ENCODE measurements around the gene ITPR3.

The ITPR3 gene

GRCh38 chr6:33640361-33640760 is 19.2 kb downstream of the ITPR3 start:
- DNase-seq, result no peak

- DNase-seq, result no peak
Observed at GRCh38 chr6:33641144-33641543, 20.0 kb downstream of the ITPR3 start.

GRCh38 chr6:33641602-33642001 is 20.5 kb downstream of the ITPR3 start:
- DNase-seq, result no peak

GRCh38 chr6:33642897-33643296 is 21.8 kb downstream of the ITPR3 start:
- DNase-seq, result no peak

- DNase-seq, result no peak
Observed at GRCh38 chr6:33651403-33651802, 30.3 kb downstream of the ITPR3 start.

- no peak for DNase-seq
Observed at GRCh38 chr6:33652002-33652401, 30.9 kb downstream of the ITPR3 start.

- DNase-seq, result no peak
Observed at GRCh38 chr6:33654831-33655554, 33.9 kb downstream of the ITPR3 start.

- DNase-seq, result no peak
Observed at GRCh38 chr6:33656844-33657243, 35.7 kb downstream of the ITPR3 start.

GRCh38 chr6:33658982-33659689 is 38.0 kb downstream of the ITPR3 start:
- DNase-seq, result no peak

GRCh38 chr6:33659986-33660385 is 38.9 kb downstream of the ITPR3 start:
- no peak for DNase-seq

- no peak for DNase-seq
Observed at GRCh38 chr6:33661106-33661838, 40.1 kb downstream of the ITPR3 start.

GRCh38 chr6:33662318-33662717 is 41.2 kb downstream of the ITPR3 start:
- DNase-seq, result no peak

- DNase-seq, result no peak
Observed at GRCh38 chr6:33663028-33663427, 41.9 kb downstream of the ITPR3 start.

- DNase-seq, result no peak
Observed at GRCh38 chr6:33663727-33664449, 42.8 kb downstream of the ITPR3 start.

- no peak for DNase-seq
Observed at GRCh38 chr6:33664506-33665057, 43.5 kb downstream of the ITPR3 start.

- DNase-seq, result no peak
Observed at GRCh38 chr6:33665957-33666356, 44.8 kb downstream of the ITPR3 start.

- DNase-seq, result no peak
Observed at GRCh38 chr6:33667072-33667471, 46.0 kb downstream of the ITPR3 start.

- DNase-seq, result no peak
Observed at GRCh38 chr6:33667776-33668175, 46.7 kb downstream of the ITPR3 start.

GRCh38 chr6:33668328-33668727 is 47.2 kb downstream of the ITPR3 start:
- no peak for DNase-seq

- peak; percentile 49 for DNase-seq
Observed at GRCh38 chr6:33668914-33669313, 47.8 kb downstream of the ITPR3 start.

- DNase-seq, result no peak
Observed at GRCh38 chr6:33670086-33670660, 49.1 kb downstream of the ITPR3 start.

- DNase-seq, result no peak
Observed at GRCh38 chr6:33670971-33671743, 50.0 kb downstream of the ITPR3 start.

Measured in activated CD4-positive, alpha-beta T cell treated with anti-CD3 and anti-CD28 coated beads for 48 hours (primary cell).